Transverse colon (tissue), 4 donors: ENCODE measurements around the gene ZFP62.

Experiments
- EP300 ChIP-seq: sonication (generic); formaldehyde crosslinking; IDR thresholded peaks from one replicate; pipeline ENCODE4 v1.6.1; 2017; ENCODE audit warnings: antibody characterized with exemption, low read depth
- POLR2A ChIP-seq: fragments of 450-650 bp; IDR thresholded peaks from one replicate; pipeline ENCODE4 v1.6.1; 2016; ENCODE audit warnings: antibody characterized with exemption, mild to moderate bottlenecking, moderate library complexity
- POLR2AphosphoS5 ChIP-seq, 3 donors: sonication (generic); formaldehyde crosslinking; IDR thresholded peaks; one replicate each; pipeline ENCODE4 v1.6.1; 2016; ENCODE audit warnings: antibody characterized with exemption in 3 of 3
- TF ChIP-seq, protein P1 (sequence below), 5 experiments: fragments of 200-600 bp in 3 of 5; fragments of 450-650 bp in 2 of 5; sonication (generic) in 3 of 5; IDR thresholded peaks; 1 replicate in 2 of 5; 2 replicates in 3 of 5; pipeline ENCODE4 v1.5.1; 2016 to 2017; ENCODE audit warnings: antibody characterized with exemption in 5 of 5, inconsistent platforms in 3 of 5, mild to moderate bottlenecking in 2 of 5, moderate library complexity in 1 of 5

- no peak for TF ChIP-seq POLR2A
- TF ChIP-seq, protein P1, sequence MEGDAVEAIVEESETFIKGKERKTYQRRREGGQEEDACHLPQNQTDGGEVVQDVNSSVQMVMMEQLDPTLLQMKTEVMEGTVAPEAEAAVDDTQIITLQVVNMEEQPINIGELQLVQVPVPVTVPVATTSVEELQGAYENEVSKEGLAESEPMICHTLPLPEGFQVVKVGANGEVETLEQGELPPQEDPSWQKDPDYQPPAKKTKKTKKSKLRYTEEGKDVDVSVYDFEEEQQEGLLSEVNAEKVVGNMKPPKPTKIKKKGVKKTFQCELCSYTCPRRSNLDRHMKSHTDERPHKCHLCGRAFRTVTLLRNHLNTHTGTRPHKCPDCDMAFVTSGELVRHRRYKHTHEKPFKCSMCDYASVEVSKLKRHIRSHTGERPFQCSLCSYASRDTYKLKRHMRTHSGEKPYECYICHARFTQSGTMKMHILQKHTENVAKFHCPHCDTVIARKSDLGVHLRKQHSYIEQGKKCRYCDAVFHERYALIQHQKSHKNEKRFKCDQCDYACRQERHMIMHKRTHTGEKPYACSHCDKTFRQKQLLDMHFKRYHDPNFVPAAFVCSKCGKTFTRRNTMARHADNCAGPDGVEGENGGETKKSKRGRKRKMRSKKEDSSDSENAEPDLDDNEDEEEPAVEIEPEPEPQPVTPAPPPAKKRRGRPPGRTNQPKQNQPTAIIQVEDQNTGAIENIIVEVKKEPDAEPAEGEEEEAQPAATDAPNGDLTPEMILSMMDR (IDR thresholded peaks at IDR 0.05), result no peak
- no peak for TF ChIP-seq POLR2AphosphoS5 (IDR thresholded peaks at IDR 0.05)
- TF ChIP-seq EP300, result no peak
Observed at GRCh38 chr5:180874804-180875582, 13.9 kb upstream of the ZFP62 start.
